GM12891 (cell line): Measurements from ENCODE around the gene ZNF598.
"Not testable (repeated sequence)": the region's sequence is repeated elsewhere in the genome, so short reads cannot be mapped to it uniquely, and the experiment has no call there.

ENCODE experiments used
- DNase-seq: peaks from one replicate; pipeline ENCODE4 v3.0.0; 2011; ENCODE audit warnings: low spot score; ENCODE audit not compliant: insufficient read length
- FAIRE-seq: peaks from 2 replicates; lab custom pipeline; 2011; peaks lifted over from hg19 to GRCh38; lab: Jason Lieb, UNC
- PAX5 ChIP-seq: IDR thresholded peaks from 2 replicates; pipeline ENCODE4 v1.6.1; 2011; ENCODE audit warnings: low read length, moderate library complexity, mild to moderate bottlenecking; ENCODE audit not compliant: insufficient read depth, severe bottlenecking
- POLR2A ChIP-seq: IDR thresholded peaks from 2 replicates; pipeline ENCODE4 v1.6.1; 2011; ENCODE audit warnings: low read depth, low read length, control low read depth
- POLR2AphosphoS5 ChIP-seq: IDR thresholded peaks from 2 replicates; pipeline ENCODE4 v1.6.1; 2011; ENCODE audit warnings: low read depth, low read length, control low read depth
- POU2F2 ChIP-seq: IDR thresholded peaks from 2 replicates; pipeline ENCODE4 v1.6.1; 2011; ENCODE audit warnings: low read depth, mild to moderate bottlenecking, control low read depth, low read length, moderate library complexity
- SPI1 ChIP-seq: IDR thresholded peaks from 2 replicates; pipeline ENCODE4 v1.6.1; 2011; ENCODE audit warnings: low read depth, low read length, control low read depth
- TAF1 ChIP-seq: IDR thresholded peaks from 2 replicates; pipeline ENCODE4 v1.6.1; 2011; ENCODE audit warnings: low read depth, low read length, control low read depth

The ZNF598 gene

DNA sequence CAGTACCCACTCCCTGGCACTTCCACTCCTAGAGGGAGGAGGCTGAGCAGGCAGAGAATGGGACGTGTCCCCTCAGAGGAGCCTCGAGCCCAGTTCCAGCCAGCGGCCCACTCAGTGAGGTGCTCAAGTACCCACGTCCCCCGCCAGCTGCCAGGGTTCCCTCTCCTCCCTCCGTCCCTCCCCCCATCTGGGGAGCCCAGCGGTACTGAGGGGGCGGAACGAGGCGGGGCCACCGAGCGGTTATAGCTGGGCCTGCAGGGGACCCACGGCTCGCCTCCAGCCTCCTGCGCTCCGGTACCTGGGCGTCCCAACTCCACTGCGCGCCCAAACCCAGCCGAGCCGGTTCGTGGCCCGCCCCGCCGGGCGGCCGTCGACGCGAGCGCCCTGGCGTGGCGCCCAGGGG, 9.9 kb upstream of the ZNF598 start, which contains the start of gene NPW:
Gene NPW, plus strand, starts transcription at position 268 of the 403 bp plus-strand sequence.
- FAIRE-seq, result no peak
- TF ChIP-seq POLR2AphosphoS5 (no peak), POU2F2 (no peak), POLR2A (no peak), SPI1 (no peak)
- no peak for DNase-seq

DNA sequence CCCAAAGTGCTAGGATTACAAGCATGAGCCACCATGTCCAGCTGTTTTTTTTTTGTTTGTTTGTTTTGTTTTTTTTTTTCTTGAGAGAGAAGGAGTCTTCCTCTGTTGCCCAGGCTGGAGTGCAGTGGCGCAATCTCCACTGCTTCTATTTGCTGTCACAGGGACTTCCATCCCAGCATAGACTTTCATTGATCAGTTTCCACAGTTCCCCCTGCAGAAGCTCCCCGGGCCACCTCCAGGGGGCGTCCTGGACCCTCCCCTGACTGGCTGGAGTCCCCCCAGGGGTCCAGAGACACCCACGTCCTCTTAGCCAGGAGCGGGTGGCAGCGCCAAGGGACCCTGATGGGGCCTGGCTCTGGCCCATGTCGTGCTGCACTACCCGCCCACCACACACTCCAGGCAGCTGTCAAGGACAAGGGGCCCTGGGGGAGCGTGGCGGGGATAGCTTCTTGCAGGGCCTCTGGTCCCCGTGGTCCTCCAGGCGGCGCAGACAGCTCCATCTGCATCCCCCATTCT, 6.8 kb upstream of the ZNF598 start:
- no peak for FAIRE-seq

DNA sequence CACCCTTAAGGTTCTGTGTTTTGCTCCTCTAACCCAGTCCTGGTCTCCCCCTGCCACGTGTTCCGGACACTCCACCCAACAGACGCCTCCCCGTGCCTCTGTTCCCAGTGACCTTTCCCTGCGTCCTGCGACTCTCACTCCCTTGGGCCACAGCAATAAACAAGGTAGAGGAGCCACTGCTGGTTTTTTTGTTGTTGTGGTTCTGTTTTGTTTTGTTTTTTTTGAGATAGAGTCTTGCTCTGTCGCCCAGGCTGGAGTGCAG, 6.3 kb upstream of the ZNF598 start:
- TF ChIP-seq PAX5 (no peak), POLR2AphosphoS5 (no peak), POU2F2 (no peak), TAF1 (no peak), POLR2A (no peak)
- FAIRE-seq (no peak), DNase-seq (no peak)

More for the DNA sequence above, 6.8 kb upstream of the ZNF598 start:
- TF ChIP-seq POLR2AphosphoS5, result no peak
- TF ChIP-seq POLR2A, result no peak
- TF ChIP-seq PAX5, result no peak
- no peak for TF ChIP-seq POU2F2
- TF ChIP-seq SPI1, result no peak
- no peak for TF ChIP-seq TAF1
- DNase-seq, result no peak

DNA sequence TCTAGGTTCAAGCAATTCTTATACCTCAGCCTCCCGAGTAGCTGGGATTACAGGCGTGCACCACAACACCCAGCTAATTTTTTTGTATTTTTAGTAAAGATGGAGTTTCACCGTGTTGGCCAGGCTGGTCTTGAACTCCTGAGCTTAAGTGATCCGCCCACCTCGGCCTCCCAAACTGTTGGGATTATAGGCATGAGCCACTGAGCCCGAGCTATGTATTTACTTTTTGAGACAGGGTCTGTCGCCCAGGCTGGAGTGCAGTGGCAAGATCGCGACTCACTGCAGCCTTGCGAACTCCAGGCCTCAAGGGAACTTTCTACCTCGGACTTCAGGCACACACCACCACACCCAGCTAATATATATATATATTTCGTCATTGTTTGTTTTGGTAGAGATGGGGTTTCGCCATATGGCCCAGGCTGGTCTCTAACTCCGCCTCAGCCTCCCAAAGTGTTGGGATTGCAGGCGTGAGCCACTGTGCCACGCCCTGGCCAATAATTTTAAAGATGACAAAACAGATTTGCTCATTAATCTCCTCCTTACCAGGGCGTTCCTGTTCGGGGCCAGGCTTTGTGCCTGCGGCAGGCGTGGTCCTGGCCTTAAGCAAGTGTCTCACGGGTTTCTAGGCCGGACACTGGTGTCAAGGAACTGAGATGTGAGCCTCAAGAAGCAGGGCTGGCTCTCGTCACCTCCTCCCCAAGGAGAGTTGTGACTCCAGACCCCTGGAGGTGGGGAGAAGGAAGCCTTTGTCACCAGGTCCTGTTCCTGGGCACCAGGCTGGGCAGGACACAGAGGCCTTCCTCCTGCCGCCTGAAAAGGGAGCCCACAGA, 5.7 kb upstream of the ZNF598 start:
- TF ChIP-seq POU2F2, result no peak
- TF ChIP-seq POLR2AphosphoS5, result no peak
- TF ChIP-seq PAX5, result no peak
- TF ChIP-seq TAF1, result no peak
- no peak for TF ChIP-seq SPI1
- TF ChIP-seq POLR2A, result no peak
- DNase-seq (no peak), FAIRE-seq (no peak)

DNA sequence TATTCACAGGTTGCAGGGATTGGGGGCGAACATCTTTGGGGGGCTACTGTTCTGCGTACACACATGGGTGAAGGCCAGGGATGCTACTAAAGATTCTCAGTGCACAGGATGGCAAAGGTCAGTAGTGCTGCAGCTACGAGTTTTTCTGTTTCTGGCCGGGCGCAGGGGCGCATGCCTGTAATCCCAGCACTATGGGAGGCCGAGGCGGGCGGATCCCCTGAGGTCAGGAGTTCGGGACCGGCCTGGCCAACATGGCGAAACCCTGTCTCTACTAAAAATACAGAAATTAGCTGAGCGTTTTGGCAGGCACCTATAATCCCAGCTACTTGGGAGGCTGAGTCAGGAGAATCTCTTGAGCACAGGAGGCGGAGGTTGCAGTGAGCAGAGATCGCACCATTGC, 3.9 kb upstream of the ZNF598 start:
- no peak for DNase-seq
- TF ChIP-seq POLR2A, result no peak
- TF ChIP-seq POLR2AphosphoS5, result no peak
- no peak for TF ChIP-seq PAX5
- TF ChIP-seq POU2F2, result no peak
- no peak for TF ChIP-seq TAF1
- TF ChIP-seq SPI1, result no peak
- no peak for FAIRE-seq

DNA sequence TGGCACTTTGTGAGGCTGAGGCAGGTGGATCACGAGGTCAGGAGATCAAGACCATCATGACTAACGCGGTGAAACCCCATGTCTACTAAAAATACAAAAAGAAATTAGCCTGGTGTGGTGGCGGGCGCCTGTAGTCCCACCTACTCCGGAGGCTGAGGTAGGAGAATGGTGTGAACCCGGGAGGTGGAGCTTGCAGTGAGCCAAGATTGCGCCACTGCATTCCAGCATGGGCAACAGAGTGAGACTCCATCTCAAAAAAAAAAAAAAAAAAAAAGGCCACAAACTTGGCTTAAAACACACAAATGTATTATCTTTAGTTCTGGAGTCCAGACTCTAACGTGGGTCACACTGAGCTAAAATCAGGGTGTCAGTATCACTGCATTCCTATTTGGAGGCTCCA, 2.1 kb upstream of the ZNF598 start:
- not testable (repeated sequence) for DNase-seq, FAIRE-seq

DNA sequence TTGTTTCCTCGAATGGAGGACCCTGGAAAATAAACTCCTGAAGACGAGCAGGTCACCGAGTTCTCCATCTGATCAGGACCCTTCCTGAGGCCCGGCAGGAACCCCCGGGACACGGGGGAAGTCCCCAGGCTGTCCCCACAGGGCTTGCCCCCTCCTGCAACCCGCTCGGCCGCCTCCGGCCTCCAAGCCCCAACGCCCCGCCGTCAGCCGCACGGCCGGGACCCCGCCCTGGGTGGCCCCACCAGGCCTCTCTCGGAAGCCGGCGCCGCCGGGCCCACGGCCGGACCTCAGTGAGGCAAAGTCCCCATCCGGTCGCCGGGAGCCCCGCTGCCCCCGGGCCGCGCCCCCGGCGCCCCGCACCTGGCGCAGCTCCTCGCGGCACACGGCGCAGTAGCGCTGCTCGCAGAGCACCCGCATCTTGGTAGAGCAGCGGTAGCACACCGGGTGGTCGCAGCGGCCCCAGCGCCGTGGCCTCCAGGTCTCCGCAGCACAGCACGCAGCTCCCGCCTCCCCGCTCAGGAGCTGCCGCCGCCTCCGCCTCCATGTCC, 383 bp downstream of the ZNF598 start:
- FAIRE-seq, result no peak
- DNase-seq, result no peak

DNA sequence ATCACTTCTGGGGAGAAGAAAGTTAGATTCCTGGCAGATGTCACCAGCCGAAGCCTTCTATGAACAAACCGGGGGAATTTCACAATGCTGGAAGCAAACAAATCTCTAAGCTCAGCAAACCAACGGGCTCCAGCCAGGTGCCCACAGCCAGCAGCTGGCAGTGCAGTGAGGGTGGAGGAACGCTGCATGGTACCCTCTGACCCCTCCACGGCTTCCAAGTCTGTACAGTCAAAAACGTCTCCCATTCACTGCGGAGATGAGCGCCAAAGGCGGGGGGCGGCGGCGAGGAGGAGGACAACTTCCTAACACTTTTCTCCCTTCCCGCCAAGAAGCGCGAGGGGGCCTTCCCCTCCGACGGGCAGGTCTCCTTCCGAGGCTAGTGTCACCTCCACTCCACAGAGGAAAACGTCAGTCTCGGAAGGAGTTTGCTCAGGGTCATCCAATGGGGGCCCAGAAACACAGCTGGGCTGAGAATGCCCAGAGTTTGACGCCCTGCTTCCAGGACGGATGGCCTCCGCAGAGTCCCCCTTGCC, 924 bp downstream of the ZNF598 start:
- DNase-seq (no peak), FAIRE-seq (peak; percentile 58)
- TF ChIP-seq POLR2AphosphoS5, result no peak
- TF ChIP-seq POLR2A, result no peak
- TF ChIP-seq PAX5, result no peak
- TF ChIP-seq TAF1, result no peak
- TF ChIP-seq SPI1, result no peak
- no peak for TF ChIP-seq POU2F2

More for the DNA sequence above, 383 bp downstream of the ZNF598 start:
- TF ChIP-seq POLR2A (no peak; the same call in 1 of the 2 replicates), POU2F2 (no peak), POLR2AphosphoS5 (no peak; the same call in 1 of the 2 replicates), SPI1 (no peak), PAX5 (no peak), TAF1 (no peak)

DNA sequence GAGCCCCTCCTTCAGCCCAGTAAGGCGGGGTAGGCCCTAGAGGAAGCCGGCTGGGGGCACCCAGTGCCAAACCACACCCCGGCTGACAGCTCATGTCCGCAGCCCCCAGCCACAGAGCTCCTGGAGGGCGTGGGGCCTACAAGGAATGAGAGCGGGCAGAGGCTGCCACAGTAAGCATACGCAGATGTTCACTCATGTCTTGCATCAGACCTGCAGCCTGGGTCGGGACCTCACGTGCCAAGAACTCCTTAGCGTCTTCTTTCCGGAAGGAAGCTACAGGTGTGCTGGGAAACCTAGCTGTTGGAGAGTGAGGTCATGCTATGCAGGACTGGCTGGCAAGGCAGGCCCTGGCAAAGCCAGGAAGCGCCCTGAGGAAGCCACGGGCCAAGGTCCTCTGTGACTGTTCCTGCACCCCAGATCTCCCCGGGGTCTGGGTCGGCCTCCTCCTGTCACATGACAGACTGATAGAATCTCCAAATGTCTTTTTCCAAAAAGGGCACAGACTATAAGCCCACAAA, 1.6 kb downstream of the ZNF598 start:
- no peak for DNase-seq
- TF ChIP-seq SPI1 (no peak), POLR2A (0 out of 2 replicates have a peak, but pooled peaks have one; percentile 31), PAX5 (no peak), TAF1 (no peak), POU2F2 (peak; percentile 46; the same call in 1 of the 2 replicates), POLR2AphosphoS5 (peak; percentile 39; the same call in 1 of the 2 replicates)
- FAIRE-seq, result peak; percentile 58
